GM23338 (cell line): ENCODE data around the gene STXBP2. TPM values are rescaled to one million over a fixed set of nuclear protein-coding genes. Genes with fewer than 3 reads are reported as not detected.
"Not testable (repeated sequence)": the region's sequence is repeated elsewhere in the genome, so short reads cannot be mapped to it uniquely, and the experiment has no call there.

Experiments
- ATAC-seq: fragments of 200-7000 bp; cut with Tn5 transposase; 3 replicates; pipeline ENCODE4 v1.9.1; 2020
- DNase-seq: peaks from one replicate; pipeline ENCODE4 v3.0.0-alpha.2; 2015; ENCODE audit warnings: low spot score
- H2AFZ ChIP-seq: fragments of 200-600 bp; sonication (generic); 2 replicates; pipeline ENCODE4 v1.8.0; 2016; ENCODE audit warnings: antibody characterized with exemption, mild to moderate bottlenecking, moderate library complexity
- H3F3A ChIP-seq: fragments of 200-600 bp; sonication (generic); replicated peaks from 2 replicates; pipeline ENCODE4 v1.8.0; 2017; ENCODE audit warnings: antibody characterized with exemption, mixed run types, low read depth
- H3K27ac ChIP-seq: fragments of 200-600 bp; sonication (generic); 2 replicates; pipeline ENCODE4 v1.6.1; 2016; ENCODE audit warnings: low read depth
- H3K27me3 ChIP-seq: fragments of 200-600 bp; sonication (generic); 2 replicates; pipeline ENCODE4 v1.8.0; 2016; ENCODE audit warnings: mild to moderate bottlenecking, mixed run types, moderate library complexity; ENCODE audit not compliant: insufficient read depth
- H3K36me3 ChIP-seq: fragments of 200-600 bp; sonication (generic); 2 replicates; pipeline ENCODE4 v1.8.0; 2016; ENCODE audit warnings: mild to moderate bottlenecking; ENCODE audit not compliant: insufficient read depth
- H3K4me1 ChIP-seq: fragments of 200-600 bp; sonication (generic); 2 replicates; pipeline ENCODE4 v1.8.0; 2016; ENCODE audit warnings: mild to moderate bottlenecking, moderate library complexity; ENCODE audit not compliant: insufficient read depth
- H3K4me2 ChIP-seq: fragments of 200-600 bp; sonication (generic); 2 replicates; pipeline ENCODE4 v1.7.1; 2017; ENCODE audit warnings: mixed run types
- H3K4me3 ChIP-seq: fragments of 200-600 bp; sonication (generic); 2 replicates; pipeline ENCODE4 v1.6.1; 2016; ENCODE audit warnings: mixed run types
- H3K79me2 ChIP-seq: fragments of 200-600 bp; sonication (generic); replicated peaks from 2 replicates; pipeline ENCODE4 v1.8.0; 2017; ENCODE audit warnings: mild to moderate bottlenecking; ENCODE audit not compliant: insufficient read depth
- H3K9me2 ChIP-seq: fragments of 200-600 bp; sonication (generic); 2 replicates; pipeline ENCODE4 v1.8.0; 2017; ENCODE audit not compliant: insufficient read depth
- H4K20me1 ChIP-seq: fragments of 200-600 bp; sonication (generic); replicated peaks from 2 replicates; pipeline ENCODE4 v1.8.0; 2017; ENCODE audit warnings: mild to moderate bottlenecking; ENCODE audit not compliant: insufficient read depth
- H3K27ac Mint-ChIP-seq: 2 replicates; pipeline ENCODE4 v1.8.0; 2020; ENCODE audit warnings: inconsistent platforms, mild to moderate bottlenecking, moderate library complexity, mixed read lengths
- H3K27me3 Mint-ChIP-seq: 3 replicates; pipeline ENCODE4 v1.8.0; 2022; ENCODE audit warnings: low read depth, mild to moderate bottlenecking, moderate library complexity, mixed read lengths, inconsistent platforms; ENCODE audit not compliant: insufficient read depth, poor library complexity
- H3K36me3 Mint-ChIP-seq: 3 replicates; pipeline ENCODE4 v1.8.0; 2021; ENCODE audit warnings: low read depth, mild to moderate bottlenecking, inconsistent platforms, moderate library complexity, mixed read lengths
- H3K4me1 Mint-ChIP-seq: 3 replicates; pipeline ENCODE4 v1.8.0; 2020; ENCODE audit warnings: mild to moderate bottlenecking, inconsistent platforms, mixed read lengths
- H3K4me3 Mint-ChIP-seq: 3 replicates; pipeline ENCODE4 v1.8.0; 2021; ENCODE audit warnings: moderate library complexity, mild to moderate bottlenecking, inconsistent platforms, mixed read lengths
- H3K9me3 Mint-ChIP-seq: 3 replicates; pipeline ENCODE4 v1.8.0; 2020; ENCODE audit warnings: moderate library complexity, mild to moderate bottlenecking, inconsistent platforms, mixed read lengths
- CTCF ChIP-seq, 2 experiments: fragments of 200-600 bp in 1 of 2; sonication (generic) in 1 of 2; conservative IDR thresholded peaks; 2 replicates each; pipeline versions ENCODE4 v1.5.1 to v1.6.1; 2016 to 2017; ENCODE audit warnings: antibody characterized with exemption in 2 of 2, low read depth in 2 of 2, mild to moderate bottlenecking in 2 of 2, moderate library complexity in 1 of 2
- ETS1 ChIP-seq: IDR thresholded peaks from 2 replicates; pipeline ENCODE4 v1.6.1; 2016; ENCODE audit warnings: antibody characterized with exemption
- EZH2 ChIP-seq: fragments of 200-600 bp; sonication (generic); IDR thresholded peaks from one replicate; pipeline ENCODE4 v1.8.0; 2017; ENCODE audit warnings: antibody characterized with exemption, mild to moderate bottlenecking, low read depth; ENCODE audit not compliant: unreplicated experiment
- EZH2phosphoT487 ChIP-seq: fragments of 200-600 bp; sonication (generic); IDR thresholded peaks from one replicate; pipeline ENCODE4 v1.8.1; 2018; ENCODE audit warnings: antibody characterized with exemption; ENCODE audit not compliant: unreplicated experiment
- POLR2AphosphoS5 ChIP-seq: IDR thresholded peaks from 2 replicates; pipeline ENCODE4 v1.6.1; 2016; ENCODE audit warnings: antibody characterized with exemption, low read depth
- STAT1 ChIP-seq: IDR thresholded peaks from one replicate; pipeline ENCODE4 v1.6.1; 2016; ENCODE audit warnings: antibody characterized with exemption; ENCODE audit not compliant: unreplicated experiment
- ZNF462 ChIP-seq: fragments of 250-450 bp; sonication (Bioruptor Pico); IDR thresholded peaks from 2 replicates; pipeline ENCODE4 v1.5.0; 2020; ENCODE audit warnings: mild to moderate bottlenecking, moderate library complexity
- polyA plus RNA-seq: library from polyadenylated mRNA; unstranded; fragments of >200 nt; fragmentation: Nextera tagmentation; extraction: Ambion mirVana; gene quantifications from 2 replicates; pipeline ENCODE4 v1.2.1, GENCODE V29; 2016
- total RNA-seq: library from RNA; depleted of rRNA; stranded (reverse); fragments of >200 nt; shearing (Covaris generic); gene quantifications from 2 replicates; pipeline ENCODE4 v1.2.3, GENCODE V29; 2014

Gene STXBP2
- total and polyA plus RNA-seq, 2 experiments from 2014 or later = 42.6 to 55.8 TPM

GRCh38 chr19:7643031-7643415, 6.1 kb downstream of the STXBP2 start (continued):
- no peak for TF ChIP-seq ZNF462 (CRISPR knock-in tag)

- not testable (repeated sequence) for H3K79me2 ChIP-seq, H3K4me2 ChIP-seq, H4K20me1 ChIP-seq, H2AFZ ChIP-seq, H3K4me3 Mint-ChIP-seq, H3K36me3 ChIP-seq, H3K4me1 Mint-ChIP-seq, H3K9me2 ChIP-seq, H3K9me3 Mint-ChIP-seq, H3K27ac Mint-ChIP-seq, H3K27ac ChIP-seq, H3K4me3 ChIP-seq, H3K27me3 ChIP-seq, H3K36me3 Mint-ChIP-seq, H3K4me1 ChIP-seq, H3F3A ChIP-seq
- H3K27me3 Mint-ChIP-seq = peaks cover 11% of the 10 kb centered on the region
- DNase-seq (peak; percentile 72), ATAC-seq (peak; percentile 34; the same call in 2 of the 3 replicates)
These were observed 7.0 kb downstream of the STXBP2 start for GRCh38 chr19:7643629-7644549.

- H3K27me3 ChIP-seq = no peaks in the 10 kb centered on the region
- peaks cover 3% of the 10 kb centered on the region; the same call in 1 of the 3 replicates for H3K36me3 Mint-ChIP-seq
- no peaks in the 10 kb centered on the region for H3K4me1 ChIP-seq
- no peaks in the 10 kb centered on the region; the same call in 1 of the 2 replicates for H4K20me1 ChIP-seq
- no peak overlapping the region for H3K27ac Mint-ChIP-seq
- DNase-seq (no peak), ATAC-seq (no peak)
- H3K27me3 Mint-ChIP-seq = peaks cover 8% of the 10 kb centered on the region
- no peak overlapping the region for H3K27ac ChIP-seq
- H2AFZ ChIP-seq = no peak overlapping the region
- no peak overlapping the region for H3K4me3 ChIP-seq
- H3K4me2 ChIP-seq = no peak overlapping the region
- H3F3A ChIP-seq = peaks cover 9% of the 10 kb centered on the region
- no peaks in the 10 kb centered on the region for H3K9me2 ChIP-seq
- no peaks in the 10 kb centered on the region for H3K4me1 Mint-ChIP-seq
- no peak overlapping the region for H3K4me3 Mint-ChIP-seq
- H3K79me2 ChIP-seq = no peaks in the 10 kb centered on the region
- H3K36me3 ChIP-seq = no peaks in the 10 kb centered on the region
- H3K9me3 Mint-ChIP-seq = no peaks in the 10 kb centered on the region; the same call in 2 of the 3 replicates
- TF ChIP-seq EZH2 (no peak), POLR2AphosphoS5 (no peak), ETS1 (no peak), EZH2phosphoT487 (no peak), STAT1 (no peak), CTCF (conservative IDR thresholded peaks at IDR 0.05; ENCODE audit: low read depth in 2 of 2) (no peak)
These were observed 7.6 kb downstream of the STXBP2 start for GRCh38 chr19:7644550-7644877.
